A549 (cell line): Measurements from ENCODE around the gene ST8SIA4. TPM values are rescaled to one million over a fixed set of nuclear protein-coding genes. Genes with fewer than 3 reads are reported as not detected.

Source experiments
- ATAC-seq, 2 experiments: fragments of 200-7000 bp in 1 of 2; fragments of >200 bp in 1 of 2; cut with Nextera tagmentation in 1 of 2; cut with Tn5 transposase in 1 of 2; 3 replicates each; pipeline versions ENCODE4 v1.8.0 to v1.9.1; 2018 to 2020; ENCODE audit warnings: mild to moderate bottlenecking in 1 of 2, moderate library complexity in 1 of 2
- CTCF ChIA-PET: fragments of 300-600 bp; sonication (Branson Sonifier 250); formaldehyde crosslinking; extraction: SDS; loops from one replicate; lab custom pipeline; 2021; ENCODE audit warnings: antibody characterized with exemption, inconsistent platforms; lab: Yijun Ruan, JAX
- POLR2A ChIA-PET: fragments of 350-600 bp; formaldehyde crosslinking; extraction: SDS; loops from one replicate; lab custom pipeline; 2021; ENCODE audit warnings: antibody characterized with exemption, inconsistent platforms; lab: Yijun Ruan, JAX
- DNase-seq, 2 experiments: peaks; one replicate each; pipeline versions ENCODE4 v3.0.0 to v3.0.0-alpha.2; 2011 to 2016; ENCODE audit warnings: low read depth in 1 of 2, low spot score in 1 of 2
- FAIRE-seq: peaks from 2 replicates; lab custom pipeline; 2011; peaks lifted over from hg19 to GRCh38; lab: Jason Lieb, UNC
- H3K27ac ChIP-seq, 2 experiments: fragments of >200 bp; sonication (Bioruptor Twin); formaldehyde crosslinking; 3 replicates each; pipeline ENCODE4 v1.5.1; 2016 to 2017
- H3K4me1 ChIP-seq: fragments of >200 bp; sonication (Bioruptor Twin); formaldehyde crosslinking; 3 replicates; pipeline ENCODE4 v1.6.1; 2016
- H3K4me2 ChIP-seq: fragments of >200 bp; sonication (Bioruptor Twin); formaldehyde crosslinking; 3 replicates; pipeline ENCODE4 v1.6.1; 2016
- H3K4me3 ChIP-seq: fragments of >200 bp; sonication (Bioruptor Twin); formaldehyde crosslinking; 3 replicates; pipeline ENCODE4 v1.5.1; 2016
- H3K9me3 ChIP-seq: fragments of >200 bp; sonication (Bioruptor Twin); formaldehyde crosslinking; 3 replicates; pipeline ENCODE4 v1.6.1; 2016
- CBX2 ChIP-seq: fragments of 200-600 bp; sonication (generic); IDR thresholded peaks from 2 replicates; pipeline ENCODE4 v1.6.1; 2016; ENCODE audit warnings: low read depth, mild to moderate bottlenecking, borderline replicate concordance
- CBX8 ChIP-seq: fragments of 200-600 bp; sonication (generic); IDR thresholded peaks from 2 replicates; pipeline ENCODE4 v1.6.1; 2016
- CEBPB ChIP-seq, 2 experiments: fragments of >200 bp in 1 of 2; sonication (Bioruptor Twin) in 1 of 2; formaldehyde crosslinking in 1 of 2; IDR thresholded peaks; 2 replicates each; pipeline ENCODE4 v1.6.1; 2012 to 2016
- EHF ChIP-seq: fragments of 250-450 bp; sonication (Bioruptor Pico); IDR thresholded peaks from 2 replicates; pipeline ENCODE4 v1.5.0; 2020; ENCODE audit warnings: mild to moderate bottlenecking
- HOXA7 ChIP-seq: fragments of 250-450 bp; sonication (Bioruptor Pico); IDR thresholded peaks from 2 replicates; pipeline ENCODE4 v1.5.0; 2020; ENCODE audit warnings: mild to moderate bottlenecking, moderate library complexity
- HOXB5 ChIP-seq: fragments of 250-450 bp; sonication (Bioruptor Pico); IDR thresholded peaks from 2 replicates; pipeline ENCODE4 v1.5.0; 2020; ENCODE audit warnings: mild to moderate bottlenecking, moderate library complexity
- MAZ ChIP-seq: fragments of 150-350 bp; IDR thresholded peaks from 2 replicates; pipeline ENCODE4 v1.6.1; 2014; ENCODE audit warnings: antibody characterized with exemption, low read depth, low read length, borderline replicate concordance
- POLR2AphosphoS2 ChIP-seq: conservative IDR thresholded peaks from 2 replicates; pipeline ENCODE4 v1.6.1; 2012; ENCODE audit warnings: low read length, improper control_type of control experiment, inconsistent platforms
- SMC3 ChIP-seq: fragments of >200 bp; sonication (Bioruptor Twin); formaldehyde crosslinking; IDR thresholded peaks from 3 replicates; pipeline ENCODE4 v1.6.1; 2018; ENCODE audit warnings: inconsistent platforms
- ZSCAN20 ChIP-seq: fragments of 250-450 bp; sonication (Bioruptor Pico); IDR thresholded peaks from 2 replicates; pipeline ENCODE4 v1.8.0; 2022; ENCODE audit warnings: mild to moderate bottlenecking, moderate library complexity
- WGBS: methylation state at CpG from one replicate; pipeline ENCODE4 v1.1.6; 2017; ENCODE audit errors: missing lambda C conversion rate; 5-methylcytosine and 5-hydroxymethylcytosine counted together
- polyA plus RNA-seq, 4 experiments: library from polyadenylated mRNA; depleted of rRNA in 3 of 4; stranded (reverse); fragments of >200 nt; fragmentation: RNase III in 1 of 4; extraction: RNeasy Plus Mini Kit Qiagen cat#74134 plus additional on column Dnase treatment in 1 of 4; gene quantifications; 2 replicates in 3 of 4; 3 replicates in 1 of 4; pipeline ENCODE4 v1.2.3, GENCODE V29; 2011 to 2017
- small RNA-seq, 6 experiments: library from RNA; depleted of rRNA; stranded (forward); fragments of <200 nt; gene quantifications; one replicate each; pipeline ENCODE3, GENCODE V24; 2012
- TF ChIP-seq, protein P1 (sequence below): fragments of 250-450 bp; sonication (Bioruptor Pico); IDR thresholded peaks from 2 replicates; pipeline ENCODE4 v1.5.0; 2021; ENCODE audit warnings: mild to moderate bottlenecking, moderate library complexity, borderline replicate concordance
- TF ChIP-seq, protein P2 (sequence below): fragments of >200 bp; sonication (Bioruptor Twin); formaldehyde crosslinking; IDR thresholded peaks from 3 replicates; pipeline ENCODE4 v1.6.1; 2016

The ST8SIA4 gene
- polyA plus RNA-seq, 2 of the 4 experiments (the other 2 are of a cell fraction): 0.85 to 7.1 TPM

DNA sequence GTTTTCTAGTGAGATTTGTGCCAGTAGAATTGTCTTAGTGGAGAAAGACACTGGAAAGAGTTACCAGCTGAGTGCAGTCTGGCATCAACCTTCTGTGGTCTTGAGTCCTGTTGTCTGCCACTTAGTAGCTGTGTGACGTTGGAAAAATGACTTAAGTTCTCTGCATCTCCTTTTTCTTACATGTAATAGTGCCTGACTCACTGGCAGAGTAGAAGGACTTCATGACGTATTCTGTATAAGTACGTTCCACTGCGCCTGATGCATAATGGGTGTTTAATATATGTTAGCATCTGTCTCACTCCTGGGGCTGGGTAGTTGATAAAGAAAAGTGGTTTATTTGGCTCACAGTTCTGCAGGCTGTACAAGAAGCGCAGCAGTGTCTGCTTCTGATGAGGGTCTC is 144.8 kb downstream of the ST8SIA4 start:
- H3K4me3 ChIP-seq: no peak overlapping the region
- no peak for ATAC-seq
- DNase-seq: no peak
- H3K4me1 ChIP-seq: 0 out of 3 replicates have a peak, but pooled peaks cover 6% of the 10 kb centered on the region
- no peak overlapping the region for H3K4me2 ChIP-seq
- POLR2A ChIA-PET: no interaction called here
- TF ChIP-seq EHF (CRISPR knock-in tag): no peak
- TF ChIP-seq SMC3: no peak
- TF ChIP-seq ZSCAN20 (CRISPR knock-in tag): no peak
- no peak for TF ChIP-seq CBX8
- TF ChIP-seq HOXA7: no peak
- TF ChIP-seq, protein P1, sequence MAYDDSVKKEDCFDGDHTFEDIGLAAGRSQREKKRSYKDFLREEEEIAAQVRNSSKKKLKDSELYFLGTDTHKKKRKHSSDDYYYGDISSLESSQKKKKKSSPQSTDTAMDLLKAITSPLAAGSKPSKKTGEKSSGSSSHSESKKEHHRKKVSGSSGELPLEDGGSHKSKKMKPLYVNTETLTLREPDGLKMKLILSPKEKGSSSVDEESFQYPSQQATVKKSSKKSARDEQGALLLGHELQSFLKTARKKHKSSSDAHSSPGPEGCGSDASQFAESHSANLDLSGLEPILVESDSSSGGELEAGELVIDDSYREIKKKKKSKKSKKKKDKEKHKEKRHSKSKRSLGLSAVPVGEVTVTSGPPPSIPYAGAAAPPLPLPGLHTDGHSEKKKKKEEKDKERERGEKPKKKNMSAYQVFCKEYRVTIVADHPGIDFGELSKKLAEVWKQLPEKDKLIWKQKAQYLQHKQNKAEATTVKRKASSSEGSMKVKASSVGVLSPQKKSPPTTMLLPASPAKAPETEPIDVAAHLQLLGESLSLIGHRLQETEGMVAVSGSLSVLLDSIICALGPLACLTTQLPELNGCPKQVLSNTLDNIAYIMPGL (CRISPR knock-in tag): no peak
- TF ChIP-seq CBX2: no peak
- FAIRE-seq: no peak
- CTCF ChIA-PET: no interaction called here
- WGBS: 86% methylated on average over 5 of the region's 5 CpGs
- H3K9me3 ChIP-seq: no peaks in the 10 kb centered on the region
- H3K27ac ChIP-seq: no peak overlapping the region

DNA sequence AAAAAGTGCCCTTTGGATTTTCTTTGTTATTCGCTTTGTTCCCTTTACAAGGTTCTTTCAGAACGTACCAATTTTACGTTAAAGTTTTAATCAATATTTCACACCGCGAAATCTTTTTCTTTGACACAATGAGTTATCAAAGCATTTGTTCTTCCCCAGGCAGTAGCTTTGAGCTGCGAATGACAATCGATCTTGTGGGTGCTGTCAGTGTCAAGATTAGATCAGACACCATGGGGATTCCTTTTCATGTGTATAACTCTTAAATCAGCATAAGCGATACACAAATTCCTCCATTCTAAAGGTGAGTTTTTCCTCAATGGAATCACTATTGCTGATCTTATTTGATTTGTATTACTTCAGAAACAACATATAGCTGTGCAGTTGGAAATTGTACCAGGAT is 145.5 kb downstream of the ST8SIA4 start:
- no peak overlapping the region for H3K4me2 ChIP-seq
- TF ChIP-seq HOXB5 (CRISPR knock-in tag) (no peak), POLR2AphosphoS2 (no peak), CEBPB (IDR thresholded peaks at IDR 0.05) (no peak), MAZ (no peak)
- TF ChIP-seq, protein P2, sequence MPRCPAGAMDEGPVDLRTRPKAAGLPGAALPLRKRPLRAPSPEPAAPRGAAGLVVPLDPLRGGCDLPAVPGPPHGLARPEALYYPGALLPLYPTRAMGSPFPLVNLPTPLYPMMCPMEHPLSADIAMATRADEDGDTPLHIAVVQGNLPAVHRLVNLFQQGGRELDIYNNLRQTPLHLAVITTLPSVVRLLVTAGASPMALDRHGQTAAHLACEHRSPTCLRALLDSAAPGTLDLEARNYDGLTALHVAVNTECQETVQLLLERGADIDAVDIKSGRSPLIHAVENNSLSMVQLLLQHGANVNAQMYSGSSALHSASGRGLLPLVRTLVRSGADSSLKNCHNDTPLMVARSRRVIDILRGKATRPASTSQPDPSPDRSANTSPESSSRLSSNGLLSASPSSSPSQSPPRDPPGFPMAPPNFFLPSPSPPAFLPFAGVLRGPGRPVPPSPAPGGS: no peak
- ATAC-seq (no peak), DNase-seq (no peak), FAIRE-seq (no peak)
- H3K9me3 ChIP-seq: no peaks in the 10 kb centered on the region
- ChIA-PET CTCF (no interaction called here), POLR2A (no interaction called here)
- 78% methylated on average over 8 of the region's 8 CpGs for WGBS
- H3K4me3 ChIP-seq: no peak overlapping the region
- H3K4me1 ChIP-seq: 0 out of 3 replicates have a peak, but pooled peaks cover 6% of the 10 kb centered on the region
- H3K27ac ChIP-seq: no peak overlapping the region

Small RNAs within 50 kb of the gene (small RNA-seq; reads per million reads assigned to genes)
- 0 reads per million in 6 experiments for gene MIR548P
